GM12864 (cell line): ENCODE data around the gene TLDC2.
"Not testable (repeated sequence)": the region's sequence is repeated elsewhere in the genome, so short reads cannot be mapped to it uniquely, and the experiment has no call there.

Experiments
- DNase-seq: peaks from one replicate; pipeline ENCODE4 v3.0.0-alpha.2; 2011; ENCODE audit warnings: low read depth
- H3K4me3 ChIP-seq: 2 replicates; pipeline ENCODE4 v1.5.1; 2011; ENCODE audit warnings: mild to moderate bottlenecking, low read depth, low read length, control low read depth
- CTCF ChIP-seq: IDR thresholded peaks from 2 replicates; pipeline ENCODE4 v1.5.1; 2011; ENCODE audit warnings: low read depth, mild to moderate bottlenecking, moderate library complexity, low read length, control low read depth, inconsistent platforms; ENCODE audit errors: missing control alignments

TLDC2 gene

GRCh38 chr20:36926653-36927200 is 50.8 kb downstream of the TLDC2 start:
- TF ChIP-seq CTCF: no peak
- no peak overlapping the region for H3K4me3 ChIP-seq

GRCh38 chr20:36927704-36928103 is 51.8 kb downstream of the TLDC2 start:
- H3K4me3 ChIP-seq: no peak overlapping the region
- no peak for DNase-seq
- no peak for TF ChIP-seq CTCF

More at GRCh38 chr20:36926653-36927200, 50.8 kb downstream of the TLDC2 start:
- DNase-seq: no peak

- no peak overlapping the region for H3K4me3 ChIP-seq
- TF ChIP-seq CTCF: no peak
- no peak for DNase-seq
Observed at GRCh38 chr20:36929290-36929689, 53.4 kb downstream of the TLDC2 start.

DNA sequence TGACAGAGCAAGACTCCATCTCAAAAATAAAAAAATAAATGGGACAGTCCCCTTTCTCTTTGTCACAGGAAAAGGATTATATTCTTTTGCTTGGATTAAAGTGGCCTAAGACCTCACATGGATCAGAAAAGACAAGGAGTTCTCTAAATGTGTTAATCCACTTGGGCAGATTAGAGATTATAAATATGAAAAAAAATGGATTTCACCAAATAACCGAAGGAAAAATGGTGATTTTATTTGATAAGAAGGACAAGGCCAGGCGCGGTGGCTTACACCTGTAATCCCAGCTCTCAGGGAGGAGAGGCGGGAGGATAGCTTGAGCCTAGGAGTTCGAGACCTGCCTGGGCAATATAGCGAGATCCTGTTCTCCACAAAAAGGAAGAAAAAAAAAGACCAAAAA is 53.8 kb downstream of the TLDC2 start:
- TF ChIP-seq CTCF: no peak
- DNase-seq: no peak

DNA sequence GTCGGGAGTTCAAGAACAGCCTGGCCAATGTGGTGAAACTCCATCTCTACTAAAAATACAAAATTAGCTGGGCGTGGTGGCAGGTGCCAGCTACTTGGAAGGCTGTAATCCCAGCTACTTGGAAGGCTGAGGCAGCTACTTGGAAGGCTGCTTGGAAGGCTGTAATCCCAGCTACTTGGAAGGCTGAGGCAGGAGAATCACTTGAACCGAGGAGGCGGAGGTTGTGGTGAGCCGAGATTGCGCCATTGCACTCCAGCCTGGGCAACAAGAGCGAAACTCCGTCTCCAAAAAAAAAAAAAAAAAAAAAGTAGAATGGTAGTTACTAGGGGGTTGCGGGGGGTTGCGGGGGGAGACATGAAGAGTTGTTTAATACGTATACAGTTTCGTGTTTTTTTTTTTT is 56.1 kb downstream of the TLDC2 start:
- not testable (repeated sequence) for H3K4me3 ChIP-seq

More for the DNA sequence above, 53.8 kb downstream of the TLDC2 start:
- no peak overlapping the region for H3K4me3 ChIP-seq

GRCh38 chr20:36932476-36933426 is 56.8 kb downstream of the TLDC2 start:
- H3K4me3 ChIP-seq: no peak overlapping the region
- TF ChIP-seq CTCF: no peak
- DNase-seq: no peak

More for the DNA sequence above, 56.1 kb downstream of the TLDC2 start:
- DNase-seq: not testable (repeated sequence)

- not testable (repeated sequence) for DNase-seq, H3K4me3 ChIP-seq
Observed at GRCh38 chr20:36933571-36933970, 57.6 kb downstream of the TLDC2 start.

- no peak for DNase-seq
- no peak for TF ChIP-seq CTCF
- H3K4me3 ChIP-seq: no peak overlapping the region
Observed at GRCh38 chr20:36936341-36936740, 60.4 kb downstream of the TLDC2 start.

DNA sequence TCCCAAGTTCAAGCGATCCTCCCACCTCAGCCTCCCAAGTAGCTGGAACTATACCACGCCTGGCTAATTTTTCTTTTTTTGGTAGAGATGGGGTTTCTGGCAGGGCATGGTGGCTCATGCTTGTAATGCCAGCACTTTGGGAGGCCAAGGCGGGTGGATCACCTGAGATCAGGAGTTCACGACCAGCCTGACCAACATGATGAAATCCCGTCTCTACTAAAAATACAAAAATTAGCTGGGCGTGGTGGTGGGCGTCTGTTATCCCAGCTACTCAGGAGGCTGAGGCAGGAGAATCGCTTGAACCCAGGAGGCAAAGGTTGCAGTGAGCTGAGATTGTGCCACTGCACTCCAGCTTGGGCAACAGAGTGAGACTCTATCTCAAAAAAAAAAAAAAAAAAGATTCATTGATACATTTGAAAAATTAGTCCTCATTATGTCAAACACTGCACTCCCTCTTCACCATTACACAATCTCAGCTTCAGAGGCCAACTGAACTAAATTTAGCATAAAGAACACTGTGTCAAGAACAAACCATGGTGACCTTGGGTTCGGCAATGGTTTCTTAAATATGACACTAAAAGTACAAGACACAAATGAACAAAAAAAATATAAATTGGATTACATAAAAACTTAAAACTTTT is 60.9 kb downstream of the TLDC2 start:
- not testable (repeated sequence) for H3K4me3 ChIP-seq, DNase-seq
